B cell (primary cell): ENCODE results near the gene CKMT2. TPM values are rescaled to one million over a fixed set of nuclear protein-coding genes. Genes with fewer than 3 reads are reported as not detected.
"Not testable (repeated sequence)": the region's sequence is repeated elsewhere in the genome, so short reads cannot be mapped to it uniquely, and the experiment has no call there.

ENCODE experiments used
- ATAC-seq: fragments of 200-7000 bp; cut with Tn5 transposase; one replicate; pipeline ENCODE4 v1.10.0; 2021; ENCODE audit warnings: low read depth, mild to moderate bottlenecking, moderate number of reproducible peaks, moderate library complexity
- CTCF ChIA-PET: fragments of 350-600 bp; sonication (Branson Sonifier 250); formaldehyde crosslinking; loops from one replicate; lab custom pipeline; 2021; ENCODE audit warnings: antibody characterized with exemption, inconsistent platforms; lab: Charles Lee
- POLR2A ChIA-PET: fragments of 350-600 bp; sonication (Branson Sonifier 250); formaldehyde crosslinking; loops from one replicate; lab custom pipeline; 2021; ENCODE audit warnings: antibody characterized with exemption; lab: Charles Lee
- DNase-seq: peaks from one replicate; pipeline ENCODE4 v3.0.0; 2013
- H2AFZ ChIP-seq: 2 replicates; pipeline ENCODE4 v1.6.1; 2012; ENCODE audit warnings: mild to moderate bottlenecking, low read depth, low read length; ENCODE audit not compliant: insufficient read depth, poor library complexity, severe bottlenecking
- H3K27ac ChIP-seq, 2 donors: 1 replicate in 1 of 2; 2 replicates in 1 of 2; pipeline ENCODE4 v1.5.1; 2012 to 2013; ENCODE audit warnings: low read length in 2 of 2, mild to moderate bottlenecking in 2 of 2, moderate library complexity in 1 of 2
- H3K27me3 ChIP-seq, 4 experiments: fragments of 200-600 bp in 1 of 4; sonication (generic) in 1 of 4; replicated peaks in 1 of 4; 1 replicate in 2 of 4; 2 replicates in 2 of 4; pipeline versions ENCODE4 v1.6.1 to v1.7.0; 2013 to 2016; ENCODE audit warnings: low read length in 3 of 4, mild to moderate bottlenecking in 2 of 4, mixed read lengths in 1 of 4, moderate library complexity in 1 of 4; ENCODE audit not compliant: insufficient read depth in 4 of 4, control insufficient read depth in 3 of 4; ENCODE audit errors: control extremely low read depth in 1 of 4
- H3K36me3 ChIP-seq, 2 experiments: replicated peaks in 1 of 2; 1 replicate in 1 of 2; 2 replicates in 1 of 2; pipeline versions ENCODE4 v1.6.1 to v1.7.1; 2013; ENCODE audit warnings: low read length in 1 of 2; ENCODE audit not compliant: insufficient read depth in 2 of 2, control insufficient read depth in 1 of 2; ENCODE audit errors: control extremely low read depth in 1 of 2, extremely low read depth in 1 of 2
- H3K4me1 ChIP-seq, 2 donors: fragments of 200-600 bp in 1 of 2; sonication (generic) in 1 of 2; 1 replicate in 1 of 2; 2 replicates in 1 of 2; pipeline versions ENCODE4 v1.5.1 to v1.6.1; 2013 to 2017; ENCODE audit warnings: low read length in 2 of 2; ENCODE audit not compliant: control insufficient read depth in 2 of 2, insufficient read depth in 2 of 2
- H3K4me2 ChIP-seq: replicated peaks from 2 replicates; pipeline ENCODE3; 2012; ENCODE audit warnings: mild to moderate bottlenecking, low read depth, low read length; ENCODE audit not compliant: poor library complexity, severe bottlenecking
- H3K4me3 ChIP-seq, 5 experiments: fragments of 200-600 bp in 1 of 5; sonication (generic) in 1 of 5; 1 replicate in 3 of 5; 2 replicates in 2 of 5; pipeline versions ENCODE4 v1.5.1 to v1.7.0; 2011 to 2016; ENCODE audit warnings: low read length in 4 of 5, mild to moderate bottlenecking in 4 of 5, low read depth in 2 of 5, control low read depth in 1 of 5, moderate library complexity in 1 of 5; ENCODE audit not compliant: insufficient read depth in 1 of 5; ENCODE audit errors: control extremely low read depth in 1 of 5, extremely low read depth in 1 of 5
- H3K79me2 ChIP-seq: fragments of 200-600 bp; sonication (generic); one replicate; pipeline ENCODE4 v1.6.0; 2016; ENCODE audit warnings: low read length; ENCODE audit not compliant: control insufficient read depth, insufficient read depth
- H3K9ac ChIP-seq: fragments of 200-600 bp; sonication (generic); 2 replicates; pipeline ENCODE4 v1.6.1; 2017; ENCODE audit warnings: mild to moderate bottlenecking, low read length, moderate library complexity
- H3K9me3 ChIP-seq, 3 donors: one replicate each; pipeline versions ENCODE4 v1.6.1 to v1.7.1; 2013; ENCODE audit warnings: low read length in 2 of 3; ENCODE audit not compliant: control insufficient read depth in 2 of 3, insufficient read depth in 1 of 3; ENCODE audit errors: control extremely low read depth in 1 of 3
- H4K20me1 ChIP-seq: 2 replicates; pipeline ENCODE4 v1.6.0; 2012; ENCODE audit warnings: mild to moderate bottlenecking, low read length; ENCODE audit not compliant: insufficient read depth, control insufficient read depth, poor library complexity, severe bottlenecking
- H3K27ac Mint-ChIP-seq: one replicate; pipeline ENCODE4 v1.8.0; 2021; ENCODE audit warnings: mixed read lengths
- H3K27me3 Mint-ChIP-seq: one replicate; pipeline ENCODE4 v1.8.0; 2021; ENCODE audit warnings: mixed read lengths
- H3K4me1 Mint-ChIP-seq: one replicate; pipeline ENCODE4 v1.8.0; 2021; ENCODE audit warnings: mixed read lengths
- H3K4me3 Mint-ChIP-seq: one replicate; pipeline ENCODE4 v1.8.0; 2021; ENCODE audit warnings: mixed read lengths
- H3K9me3 Mint-ChIP-seq: one replicate; pipeline ENCODE4 v1.8.0; 2022; ENCODE audit warnings: mixed read lengths; ENCODE audit not compliant: insufficient read depth
- EZH2 ChIP-seq: IDR thresholded peaks from 2 replicates; pipeline ENCODE4 v1.6.1; 2012; ENCODE audit warnings: borderline replicate concordance, low read depth, mild to moderate bottlenecking, moderate library complexity, low read length; ENCODE audit not compliant: insufficient read depth, poor library complexity, severe bottlenecking
- WGBS: methylation state at CpG from one replicate; pipeline ENCODE4 v1.1.5; 2013; ENCODE audit warnings: missing lambda C conversion rate; ENCODE audit not compliant: insufficient coverage; 5-methylcytosine and 5-hydroxymethylcytosine counted together
- intact Hi-C: fragments of 100-400 bp; cut with micrococcal nuclease; formaldehyde crosslinking; loops from one replicate; pipeline ENCODE4 v1.10.0; 2022
- polyA plus RNA-seq: library from polyadenylated mRNA; depleted of rRNA; stranded (reverse); fragments of >200 nt; gene quantifications from 2 replicates; pipeline ENCODE4 v1.2.3, GENCODE V29; 2012
- total RNA-seq, 2 donors: library from RNA; stranded (reverse); fragments of 120-200 nt in 1 of 2; gene quantifications; 1 replicate in 1 of 2; 2 replicates in 1 of 2; pipeline versions ENCODE4 v1.2.3 to v1.2.4, GENCODE V29; 2013 to 2022
- TF ChIP-seq, protein P1 (sequence below): fragments of 200-600 bp; IDR thresholded peaks from one replicate; pipeline ENCODE4 v1.8.0; 2022; ENCODE audit warnings: antibody characterized with exemption, mild to moderate bottlenecking

CKMT2 gene
- total and polyA plus RNA-seq, 2 donors (not counting 1 experiment from before 2014, with no cell fraction given) = not detected

DNA sequence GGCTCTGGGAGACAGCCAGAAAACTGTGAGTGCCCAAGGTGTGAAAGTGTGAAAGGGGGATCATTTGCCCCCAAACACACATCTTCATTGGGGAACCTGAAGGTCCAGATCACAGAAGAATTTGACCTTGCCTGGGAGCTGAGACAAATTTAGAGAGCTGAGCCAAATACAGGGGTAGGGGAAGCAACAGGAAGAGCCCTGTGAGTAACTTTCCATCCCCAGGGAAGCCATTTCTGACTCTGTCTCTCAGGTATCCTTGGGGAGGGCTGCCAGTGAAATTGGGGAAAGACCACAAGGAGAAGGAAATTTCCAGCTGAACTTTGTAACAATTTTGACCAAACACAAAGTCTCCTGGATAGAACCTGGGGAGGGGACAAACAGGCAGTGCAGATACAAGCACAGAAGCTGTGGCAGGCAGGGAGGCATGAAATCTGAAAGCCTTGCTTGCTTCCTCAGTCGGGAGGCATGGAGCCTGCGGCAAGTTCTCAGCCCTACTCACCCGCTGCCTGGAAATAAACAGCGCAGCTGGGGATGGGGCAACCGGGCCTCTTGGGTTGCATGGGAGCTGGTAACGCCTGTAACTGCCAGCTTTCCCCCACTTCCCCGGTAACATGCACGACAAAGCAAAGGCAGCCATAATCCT, 36.8 kb downstream of the CKMT2 start:
- peaks cover 19% of the 10 kb centered on the region for H3K4me1 Mint-ChIP-seq
- peaks cover 13% of the 10 kb centered on the region for H4K20me1 ChIP-seq
- over 99% methylated on average over 8 of the region's 8 CpGs for WGBS
- no peak overlapping the region for H2AFZ ChIP-seq
- H3K9me3 ChIP-seq = peaks cover 0 to 14% (median 0%) of the 10 kb centered on the region in 3 donors
- no peaks in the 10 kb centered on the region for H3K27me3 Mint-ChIP-seq
- ATAC-seq (no peak), DNase-seq (no peak)
- H3K9ac ChIP-seq = no peak overlapping the region
- H3K4me1 ChIP-seq = peaks cover 0 to 4% of the 10 kb centered on the region in 2 donors
- no peak overlapping the region for H3K27ac ChIP-seq
- peaks cover 33% of the 10 kb centered on the region for H3K79me2 ChIP-seq
- TF ChIP-seq EZH2 = no peak
- TF ChIP-seq, protein P1, sequence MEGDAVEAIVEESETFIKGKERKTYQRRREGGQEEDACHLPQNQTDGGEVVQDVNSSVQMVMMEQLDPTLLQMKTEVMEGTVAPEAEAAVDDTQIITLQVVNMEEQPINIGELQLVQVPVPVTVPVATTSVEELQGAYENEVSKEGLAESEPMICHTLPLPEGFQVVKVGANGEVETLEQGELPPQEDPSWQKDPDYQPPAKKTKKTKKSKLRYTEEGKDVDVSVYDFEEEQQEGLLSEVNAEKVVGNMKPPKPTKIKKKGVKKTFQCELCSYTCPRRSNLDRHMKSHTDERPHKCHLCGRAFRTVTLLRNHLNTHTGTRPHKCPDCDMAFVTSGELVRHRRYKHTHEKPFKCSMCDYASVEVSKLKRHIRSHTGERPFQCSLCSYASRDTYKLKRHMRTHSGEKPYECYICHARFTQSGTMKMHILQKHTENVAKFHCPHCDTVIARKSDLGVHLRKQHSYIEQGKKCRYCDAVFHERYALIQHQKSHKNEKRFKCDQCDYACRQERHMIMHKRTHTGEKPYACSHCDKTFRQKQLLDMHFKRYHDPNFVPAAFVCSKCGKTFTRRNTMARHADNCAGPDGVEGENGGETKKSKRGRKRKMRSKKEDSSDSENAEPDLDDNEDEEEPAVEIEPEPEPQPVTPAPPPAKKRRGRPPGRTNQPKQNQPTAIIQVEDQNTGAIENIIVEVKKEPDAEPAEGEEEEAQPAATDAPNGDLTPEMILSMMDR = no peak
- no peak overlapping the region for H3K4me3 ChIP-seq
- ChIA-PET POLR2A (no interaction called here), CTCF (no interaction called here)
- no peak overlapping the region for H3K27ac Mint-ChIP-seq
- H3K4me2 ChIP-seq = no peak overlapping the region
- intact Hi-C loops = no loop called here
- peaks cover 0 to 2% of the 10 kb centered on the region in 2 experiments for H3K36me3 ChIP-seq
- peaks cover 16% of the 10 kb centered on the region for H3K9me3 Mint-ChIP-seq
- H3K27me3 ChIP-seq = no peaks in the 10 kb centered on the region
- no peak overlapping the region for H3K4me3 Mint-ChIP-seq

DNA sequence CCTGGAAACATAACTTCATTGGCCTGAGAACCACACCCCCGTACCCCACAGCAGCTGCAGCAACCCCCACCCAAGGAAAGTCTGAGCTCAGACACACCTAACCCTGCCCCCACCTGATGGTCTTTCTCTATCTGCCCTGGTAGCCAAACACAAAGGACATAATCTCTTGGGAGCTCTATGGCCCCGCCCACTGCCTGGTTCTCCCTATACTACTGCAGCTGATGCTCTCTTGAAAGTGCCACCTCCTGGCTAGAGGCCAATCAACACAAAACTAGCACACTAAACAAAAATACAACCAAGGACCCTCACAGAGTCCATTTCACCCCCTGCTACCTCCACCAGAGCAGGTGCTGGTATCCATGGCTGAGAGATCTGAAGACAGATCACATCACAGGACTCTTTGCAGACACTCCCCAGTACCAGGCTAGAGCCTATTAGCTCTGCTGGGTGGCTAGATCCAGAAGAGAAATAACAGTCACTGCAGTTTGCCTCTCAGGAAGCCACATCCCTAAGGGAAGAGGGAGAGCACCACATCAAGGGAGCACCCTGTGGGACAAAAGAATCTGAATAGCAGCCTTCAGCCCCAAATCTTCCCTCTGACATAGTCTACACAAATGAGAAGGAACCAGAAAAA, 37.4 kb downstream of the CKMT2 start:
- POLR2A ChIA-PET, H3K27me3 ChIP-seq, H3K9ac ChIP-seq, intact Hi-C loops, H3K4me1 ChIP-seq, H3K4me3 ChIP-seq, H2AFZ ChIP-seq, ATAC-seq, H3K27ac ChIP-seq, H3K4me2 ChIP-seq, H3K36me3 ChIP-seq, H3K4me3 Mint-ChIP-seq, H3K27ac Mint-ChIP-seq, H3K27me3 Mint-ChIP-seq, DNase-seq, CTCF ChIA-PET: not testable (repeated sequence)
- Histone ChIP-seq H4K20me1 (peaks cover 13% of the 10 kb centered on the region), H3K79me2 (peaks cover 39% of the 10 kb centered on the region), H3K9me3 (peaks cover 0 to 14% (median 3%) of the 10 kb centered on the region in 3 donors)
- Mint-ChIP-seq H3K4me1 (peaks cover 19% of the 10 kb centered on the region), H3K9me3 (peaks cover 16% of the 10 kb centered on the region)
- 100% methylated on average over 2 of the region's 2 CpGs for WGBS
